ENCODE results near the gene CLDN11.

The CLDN11 gene

DNA sequence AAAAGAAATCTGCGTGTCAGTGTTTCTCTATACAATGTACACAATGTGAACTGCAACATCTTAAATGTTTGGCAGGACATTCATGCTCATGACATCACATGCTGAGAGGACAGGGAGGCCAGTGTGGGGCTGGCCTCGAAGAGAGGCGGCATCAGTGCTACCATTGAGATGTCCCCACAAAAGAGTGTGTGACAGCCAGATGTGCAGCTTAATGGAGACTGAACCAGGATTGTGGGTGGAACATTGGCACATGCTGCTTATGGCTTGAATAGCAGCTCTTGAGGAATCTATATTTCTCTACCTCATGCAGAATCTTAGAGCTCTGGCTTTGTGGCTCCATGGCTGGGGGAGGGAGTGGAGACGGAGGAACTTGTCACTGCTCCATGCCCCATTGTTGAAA is 18.5 kb downstream of the CLDN11 start:
- DNase-seq (ENCODE audit: insufficient read length, low spot score) (no peak), FAIRE-seq (no peak)
- no peak for TF ChIP-seq CTCF (IDR thresholded peaks at IDR 0.05; ENCODE audit: insufficient read depth, missing control alignments)

- FAIRE-seq (no peak), DNase-seq (ENCODE audit: insufficient read length, low spot score) (no peak)
- no peak for TF ChIP-seq CTCF (IDR thresholded peaks at IDR 0.05; ENCODE audit: insufficient read depth, missing control alignments)
Observed at GRCh38 chr3:170437696-170438407, 19.2 kb downstream of the CLDN11 start.

GRCh38 chr3:170438836-170439235 is 20.2 kb downstream of the CLDN11 start:
- no peak for TF ChIP-seq CTCF (IDR thresholded peaks at IDR 0.05; ENCODE audit: insufficient read depth, missing control alignments)
- DNase-seq (ENCODE audit: insufficient read length, low spot score) (no peak), FAIRE-seq (no peak)

DNA sequence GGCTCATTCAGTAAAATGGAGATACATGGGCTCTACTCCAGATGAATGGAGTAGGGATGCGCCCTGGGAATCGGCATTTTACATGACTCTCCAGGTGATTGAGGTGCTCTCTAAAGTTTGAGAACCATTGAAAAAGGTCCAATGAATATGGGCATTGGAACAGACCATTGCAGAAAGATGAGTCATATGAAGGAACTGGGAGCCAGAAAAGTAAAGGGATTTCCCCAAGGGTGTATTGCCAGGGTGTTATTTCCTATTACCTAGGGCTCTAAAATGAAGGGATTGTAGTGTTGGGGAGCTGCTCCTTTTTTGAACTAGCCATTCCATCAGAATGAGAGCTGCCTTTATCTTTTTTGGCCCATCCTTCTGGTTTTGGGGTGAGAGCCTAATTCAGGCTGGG is 21.7 kb downstream of the CLDN11 start:
- no peak for FAIRE-seq
- no peak for TF ChIP-seq CTCF (IDR thresholded peaks at IDR 0.05; ENCODE audit: insufficient read depth, missing control alignments)

DNA sequence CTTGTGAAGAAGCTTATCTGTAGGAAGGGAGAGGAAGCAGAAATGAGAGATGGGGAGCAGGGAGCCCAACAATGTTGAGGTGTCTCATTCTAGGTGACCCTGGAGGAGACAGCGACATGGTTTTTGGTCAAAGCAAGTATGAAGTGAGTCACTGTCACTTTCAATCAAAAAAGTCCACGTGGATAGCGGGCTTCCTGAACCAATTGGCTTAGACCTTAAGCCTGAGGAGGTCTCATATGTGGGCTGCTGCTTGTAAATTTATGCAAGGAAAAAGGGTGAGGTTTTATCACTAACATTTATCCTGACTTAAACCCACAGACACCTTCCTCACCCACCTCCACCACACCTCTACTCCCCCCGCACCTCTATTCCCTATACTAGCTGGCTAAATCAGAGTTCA is 22.7 kb downstream of the CLDN11 start:
- no peak for DNase-seq (ENCODE audit: insufficient read length, low spot score)
- FAIRE-seq = no peak
- no peak for TF ChIP-seq CTCF (IDR thresholded peaks at IDR 0.05; ENCODE audit: insufficient read depth, missing control alignments)

More for the DNA sequence above, 21.7 kb downstream of the CLDN11 start:
- no peak for DNase-seq (ENCODE audit: insufficient read length, low spot score)

GRCh38 chr3:170442947-170443346 is 24.3 kb downstream of the CLDN11 start:
- DNase-seq (ENCODE audit: insufficient read length, low spot score) (no peak), FAIRE-seq (no peak)

More at GRCh38 chr3:170442947-170443346, 24.3 kb downstream of the CLDN11 start:
- no peak for TF ChIP-seq CTCF (IDR thresholded peaks at IDR 0.05; ENCODE audit: insufficient read depth, missing control alignments)
